PFSK-1 (cell line): ENCODE results near the gene PPP1R2.

Experiments
- FOXP2 ChIP-seq: optimal IDR thresholded peaks from 2 replicates; pipeline ENCODE3; 2011; ENCODE audit warnings: borderline replicate concordance, control low read depth, inconsistent platforms; ENCODE audit not compliant: insufficient read depth; ENCODE audit errors: extremely low read length, extremely low read depth
- POLR2AphosphoS5 ChIP-seq: IDR thresholded peaks from 2 replicates; pipeline ENCODE4 v1.6.1; 2012; ENCODE audit warnings: low read depth, mild to moderate bottlenecking, control low read depth, low read length, moderate library complexity
- REST ChIP-seq, 2 experiments: IDR thresholded peaks; 2 replicates each; pipeline versions ENCODE4 v1.6.1 to v1.8.0; 2011 to 2012; ENCODE audit warnings: low read depth in 2 of 2, low read length in 2 of 2, control low read depth in 1 of 2, inconsistent platforms in 1 of 2, mild to moderate bottlenecking in 1 of 2, moderate library complexity in 1 of 2; ENCODE audit not compliant: insufficient read depth in 1 of 2

GRCh38 chr3:195573611-195574496 lies 30.7 kb upstream of the PPP1R2 start:
- TF ChIP-seq REST (IDR thresholded peaks at IDR 0.05; ENCODE audit: insufficient read depth in 1 of 2, low read depth in 2 of 2, low read length in 2 of 2) (no peak), POLR2AphosphoS5 (no peak), FOXP2 (no peak)
